Stimulated activated CD8-positive, alpha-beta memory T cell treated with anti-CD3 and anti-CD28 coated beads, Interleukin-4, amount 100 ng/mL, for 4 hours (primary cell): ENCODE measurements around the gene ARHGAP28.
"Not testable (repeated sequence)": the region's sequence is repeated elsewhere in the genome, so short reads cannot be mapped to it uniquely, and the experiment has no call there.

Experiments used
- DNase-seq, 2 donors: peaks; one replicate each; pipeline ENCODE4 v3.0.0-alpha.2; 2020; ENCODE audit warnings: low read depth in 2 of 2, low spot score in 1 of 2

Gene ARHGAP28

GRCh38 chr18:6773777-6774176, 44.3 kb downstream of the ARHGAP28 start:
- no peak for DNase-seq

- no peak for DNase-seq
These were observed 45.7 kb downstream of the ARHGAP28 start for GRCh38 chr18:6775237-6775636.

GRCh38 chr18:6775702-6776101, 46.2 kb downstream of the ARHGAP28 start:
- DNase-seq: no peak

- no peak for DNase-seq
These were observed 46.7 kb downstream of the ARHGAP28 start for GRCh38 chr18:6776188-6776587.

GRCh38 chr18:6777509-6777908, 48.0 kb downstream of the ARHGAP28 start:
- DNase-seq: no peak

- no peak for DNase-seq
These were observed 49.1 kb downstream of the ARHGAP28 start for GRCh38 chr18:6778459-6779247.

GRCh38 chr18:6781142-6781714, 51.7 kb downstream of the ARHGAP28 start:
- no peak for DNase-seq

- DNase-seq: no peak
These were observed 52.3 kb downstream of the ARHGAP28 start for GRCh38 chr18:6781796-6782195.

GRCh38 chr18:6782861-6783260, 53.3 kb downstream of the ARHGAP28 start:
- no peak for DNase-seq

- DNase-seq: no peak
These were observed 54.5 kb downstream of the ARHGAP28 start for GRCh38 chr18:6784046-6784445.

- no peak for DNase-seq
These were observed 55.5 kb downstream of the ARHGAP28 start for GRCh38 chr18:6785001-6785400.

GRCh38 chr18:6785411-6785810, 55.9 kb downstream of the ARHGAP28 start:
- no peak for DNase-seq

GRCh38 chr18:6792391-6792790, 62.9 kb downstream of the ARHGAP28 start:
- no peak for DNase-seq

- DNase-seq: no peak
These were observed 63.9 kb downstream of the ARHGAP28 start for GRCh38 chr18:6793455-6793854.

- DNase-seq: no peak
These were observed 64.5 kb downstream of the ARHGAP28 start for GRCh38 chr18:6793986-6794385.

- DNase-seq: no peak
These were observed 65.8 kb downstream of the ARHGAP28 start for GRCh38 chr18:6795307-6795706.

- no peak for DNase-seq
These were observed 67.0 kb downstream of the ARHGAP28 start for GRCh38 chr18:6796511-6796910.

GRCh38 chr18:6797171-6797570, 67.7 kb downstream of the ARHGAP28 start:
- no peak for DNase-seq

- no peak for DNase-seq
These were observed 69.4 kb downstream of the ARHGAP28 start for GRCh38 chr18:6798896-6799295.

GRCh38 chr18:6800309-6800708, 70.8 kb downstream of the ARHGAP28 start:
- not testable (repeated sequence) for DNase-seq

- DNase-seq: no peak
These were observed 78.2 kb downstream of the ARHGAP28 start for GRCh38 chr18:6807515-6808257.

GRCh38 chr18:6810191-6810590, 80.7 kb downstream of the ARHGAP28 start:
- no peak for DNase-seq
